Lung (tissue), 12 donors: ENCODE data around the gene F11R. TPM values are rescaled to one million over a fixed set of nuclear protein-coding genes. Genes with fewer than 3 reads are reported as not detected.
A peak's percentile ranks its signal among the peaks of the same experiment; 100 is the strongest.
"Not testable (repeated sequence)": the region's sequence is repeated elsewhere in the genome, so short reads cannot be mapped to it uniquely, and the experiment has no call there.

Experiments used
- ATAC-seq: fragments of 200-7000 bp; cut with Tn5 transposase; one replicate; pipeline ENCODE4 v1.9.1; 2020; ENCODE audit warnings: moderate number of reproducible peaks; ENCODE audit not compliant: insufficient read depth, low FRiP score
- DNase-seq, 3 donors: peaks; one replicate each; pipeline ENCODE4 v3.0.0-alpha.2; 2013 to 2017
- H3K27ac ChIP-seq, 2 donors: one replicate each; pipeline ENCODE4 v1.5.1; 2013; ENCODE audit warnings: mild to moderate bottlenecking in 2 of 2, moderate library complexity in 2 of 2, control low read depth in 1 of 2, inconsistent platforms in 1 of 2, low read depth in 1 of 2, low read length in 1 of 2
- H3K27me3 ChIP-seq, 3 donors: one replicate each; pipeline ENCODE4 v1.5.1; 2013; ENCODE audit warnings: low read length in 2 of 3; ENCODE audit not compliant: control insufficient read depth in 3 of 3, insufficient read depth in 3 of 3
- H3K36me3 ChIP-seq, 4 donors: one replicate each; pipeline ENCODE4 v1.5.1; 2013; ENCODE audit warnings: low read length in 4 of 4, mild to moderate bottlenecking in 1 of 4, moderate library complexity in 1 of 4; ENCODE audit not compliant: control insufficient read depth in 4 of 4, insufficient read depth in 4 of 4
- H3K4me1 ChIP-seq, 5 donors: one replicate each; pipeline ENCODE4 v1.5.1; 2013; ENCODE audit warnings: low read length in 5 of 5, mild to moderate bottlenecking in 2 of 5, moderate library complexity in 1 of 5; ENCODE audit not compliant: control insufficient read depth in 5 of 5, insufficient read depth in 5 of 5
- H3K4me3 ChIP-seq: one replicate; pipeline ENCODE4 v1.5.1; 2013; ENCODE audit warnings: mild to moderate bottlenecking, control low read depth, moderate library complexity
- H3K9ac ChIP-seq, 2 donors: one replicate each; pipeline ENCODE4 v1.5.1; 2013; ENCODE audit warnings: low read length in 2 of 2, control low read depth in 1 of 2; ENCODE audit not compliant: insufficient read depth in 1 of 2
- H3K9me3 ChIP-seq, 4 donors: one replicate each; pipeline ENCODE4 v1.5.1; 2013; ENCODE audit warnings: low read length in 3 of 4, mild to moderate bottlenecking in 1 of 4, moderate library complexity in 1 of 4; ENCODE audit not compliant: control insufficient read depth in 4 of 4, insufficient read depth in 3 of 4
- WGBS, 2 donors: extraction: QIAGEN DNeasy Blood & Tissue Kit; methylation state at CpG; one replicate each; pipeline ENCODE4 v1.1.7; 2013; 5-methylcytosine and 5-hydroxymethylcytosine counted together
- polyA plus RNA-seq, 2 donors: library from polyadenylated mRNA; stranded (reverse); fragments of 200-250 nt; gene quantifications; one replicate each; pipeline ENCODE4 v1.2.1, GENCODE V29; 2013
- total RNA-seq, 2 donors: library from RNA; depleted of rRNA in 1 of 2; stranded (reverse); fragments of >200 nt in 1 of 2; gene quantifications; one replicate each; pipeline ENCODE4 v1.2.1, GENCODE V29; 2014 to 2021
- TF ChIP-seq, protein P1 (sequence below): IDR thresholded peaks from 2 replicates; pipeline ENCODE4 v1.5.1; 2012; ENCODE audit warnings: mild to moderate bottlenecking; ENCODE audit errors: control extremely low read depth, extremely low read depth
- donor health status: control.
- donor health status: control.
- donor health status: Bipolar disorder and iron deficiency.
- donor health status: healthy.
- donor health status: DM: yes; HTN: yes; CAD: no.

The F11R gene
- total and polyA plus RNA-seq, 4 donors = 91.7 to 201 (median 140) TPM

DNA sequence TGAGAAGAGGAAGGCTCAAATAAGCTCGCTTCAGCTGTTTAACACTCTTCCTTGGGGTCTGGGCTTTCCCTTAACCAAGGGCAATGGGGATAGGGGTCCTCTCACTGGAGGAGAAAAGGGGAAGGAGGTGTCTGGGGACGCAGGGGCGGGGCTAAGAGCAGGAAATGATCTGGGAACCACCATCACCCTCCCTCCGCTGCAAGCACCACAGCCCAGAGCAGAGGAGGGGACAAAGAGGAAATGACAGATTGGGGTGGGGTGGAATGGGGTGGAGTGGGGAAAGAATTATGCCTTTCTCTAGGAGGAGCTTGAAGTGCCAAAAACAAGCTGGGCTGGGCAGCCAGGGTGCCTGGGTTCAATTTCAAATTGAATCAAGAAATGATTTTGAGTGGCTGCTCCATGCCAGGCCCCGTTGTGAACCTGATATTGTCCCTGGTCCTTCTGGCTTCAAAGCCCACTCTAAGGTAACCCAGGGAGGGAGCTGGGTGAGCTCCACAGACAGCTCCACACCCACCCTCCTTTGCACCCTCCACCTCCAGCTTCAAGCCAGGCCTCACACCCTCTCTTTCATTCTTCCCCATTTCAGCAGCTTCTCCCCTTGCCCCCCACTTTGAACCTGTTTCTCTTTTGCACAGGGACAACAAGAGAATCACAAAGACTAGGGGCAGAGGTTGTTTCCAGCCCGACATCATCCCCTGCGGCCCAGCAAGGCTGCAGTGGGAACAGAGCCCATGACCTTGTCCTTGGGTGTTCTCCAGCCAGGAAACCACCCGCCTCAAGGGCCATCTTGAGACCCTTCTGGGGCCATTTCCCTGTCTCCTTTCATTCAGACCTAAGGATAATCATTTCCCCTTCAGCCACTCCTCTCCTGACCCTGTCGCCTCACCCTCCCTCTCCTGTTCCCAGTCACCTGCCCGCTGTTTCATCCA lies 47.6 kb upstream of the F11R start:
- ATAC-seq (peak; percentile 78), DNase-seq (peak in 1 of 3 donors; percentile 25)
- H3K9ac ChIP-seq = no peak overlapping the region
- TF ChIP-seq, protein P1, sequence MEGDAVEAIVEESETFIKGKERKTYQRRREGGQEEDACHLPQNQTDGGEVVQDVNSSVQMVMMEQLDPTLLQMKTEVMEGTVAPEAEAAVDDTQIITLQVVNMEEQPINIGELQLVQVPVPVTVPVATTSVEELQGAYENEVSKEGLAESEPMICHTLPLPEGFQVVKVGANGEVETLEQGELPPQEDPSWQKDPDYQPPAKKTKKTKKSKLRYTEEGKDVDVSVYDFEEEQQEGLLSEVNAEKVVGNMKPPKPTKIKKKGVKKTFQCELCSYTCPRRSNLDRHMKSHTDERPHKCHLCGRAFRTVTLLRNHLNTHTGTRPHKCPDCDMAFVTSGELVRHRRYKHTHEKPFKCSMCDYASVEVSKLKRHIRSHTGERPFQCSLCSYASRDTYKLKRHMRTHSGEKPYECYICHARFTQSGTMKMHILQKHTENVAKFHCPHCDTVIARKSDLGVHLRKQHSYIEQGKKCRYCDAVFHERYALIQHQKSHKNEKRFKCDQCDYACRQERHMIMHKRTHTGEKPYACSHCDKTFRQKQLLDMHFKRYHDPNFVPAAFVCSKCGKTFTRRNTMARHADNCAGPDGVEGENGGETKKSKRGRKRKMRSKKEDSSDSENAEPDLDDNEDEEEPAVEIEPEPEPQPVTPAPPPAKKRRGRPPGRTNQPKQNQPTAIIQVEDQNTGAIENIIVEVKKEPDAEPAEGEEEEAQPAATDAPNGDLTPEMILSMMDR = no peak
- H3K4me1 ChIP-seq = peaks cover 0 to 2% (median 0%) of the 10 kb centered on the region in 5 donors
- 21 to 39% methylated on average over 10 of the region's 10 CpGs for WGBS, 2 donors
- H3K27ac ChIP-seq = peak overlapping the region in 1 of 2 donors; percentile 89
- H3K36me3 ChIP-seq = no peaks in the 10 kb centered on the region
- no peaks in the 10 kb centered on the region for H3K9me3 ChIP-seq
- peaks cover 0 to 4% (median 0%) of the 10 kb centered on the region in 3 donors for H3K27me3 ChIP-seq
- H3K4me3 ChIP-seq = peak overlapping the region; percentile 37

DNA sequence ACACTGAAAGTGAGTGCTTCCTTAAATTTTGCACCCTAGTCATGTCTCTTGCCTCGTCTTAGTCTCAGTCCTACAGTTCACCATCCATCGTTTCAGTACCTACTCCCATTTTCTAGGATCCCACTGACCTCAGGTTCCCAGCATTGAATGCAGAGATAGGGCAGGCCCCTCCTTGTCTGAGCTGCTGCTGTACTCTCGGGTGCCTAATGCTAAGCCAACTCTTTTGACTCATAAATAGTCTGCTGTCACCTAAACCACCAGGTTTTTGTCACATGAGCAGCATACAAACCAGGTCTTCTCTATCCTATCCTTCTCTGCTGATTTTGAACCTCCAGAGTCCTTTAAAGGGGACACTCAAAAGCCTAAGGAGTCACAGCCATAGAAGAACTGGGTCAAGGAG lies 45.7 kb upstream of the F11R start:
- Histone ChIP-seq H3K4me1 (peaks cover 0 to 2% (median 0%) of the 10 kb centered on the region in 5 donors), H3K27ac (no peak overlapping the region), H3K9ac (no peak overlapping the region), H3K9me3 (no peaks in the 10 kb centered on the region), H3K36me3 (no peaks in the 10 kb centered on the region), H3K4me3 (no peak overlapping the region), H3K27me3 (peaks cover 0 to 4% (median 3%) of the 10 kb centered on the region in 3 donors)
- DNase-seq (no peak), ATAC-seq (no peak)
- TF ChIP-seq, protein P1 = no peak
- 70 to 75% methylated on average over 3 of the region's 3 CpGs for WGBS, 2 donors

DNA sequence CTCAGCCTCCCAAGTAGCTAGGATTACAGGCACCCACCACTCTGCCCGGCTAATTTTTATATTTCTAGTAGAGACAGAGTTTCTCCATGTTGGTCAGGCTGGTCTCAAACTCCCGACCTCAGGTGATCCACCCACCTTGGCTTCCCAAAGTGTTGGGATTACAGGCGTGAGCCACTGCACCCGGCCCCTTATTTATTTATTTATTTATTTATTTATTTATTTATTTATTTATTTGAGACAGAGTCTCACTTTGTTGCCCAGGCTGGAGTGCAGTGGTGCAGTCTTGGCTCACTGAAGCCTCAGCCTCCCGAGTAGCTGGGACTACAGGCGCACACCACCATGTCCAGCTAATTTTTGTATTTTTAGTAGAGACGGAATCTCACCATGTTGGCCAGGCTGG lies 44.7 kb upstream of the F11R start:
- not testable (repeated sequence) for H3K27me3 ChIP-seq, H3K4me3 ChIP-seq, DNase-seq, H3K27ac ChIP-seq, H3K9ac ChIP-seq, ATAC-seq, H3K4me1 ChIP-seq, H3K36me3 ChIP-seq, H3K9me3 ChIP-seq
- 95% methylated on average over 7 of the region's 7 CpGs for WGBS, 2 donors

DNA sequence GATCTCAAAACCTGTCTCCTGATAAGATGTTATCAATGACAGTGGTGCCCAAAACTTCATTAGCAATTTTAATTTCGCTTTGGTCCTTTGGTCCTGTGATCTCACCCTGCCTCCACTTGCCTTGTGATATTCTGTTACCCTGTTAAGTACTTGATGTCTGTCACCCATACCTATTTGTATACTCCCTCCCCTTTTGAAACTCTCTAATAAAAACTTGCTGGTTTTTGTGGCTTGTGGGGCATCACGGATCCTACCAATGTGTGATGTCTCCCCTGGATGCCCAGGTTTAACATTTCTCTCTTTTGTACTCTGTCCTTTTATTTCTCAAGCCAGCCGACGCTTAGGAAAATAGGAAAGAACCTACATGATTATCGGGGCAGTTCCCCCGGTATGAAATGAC lies 43.0 kb upstream of the F11R start:
- not testable (repeated sequence) for H3K9ac ChIP-seq, H3K9me3 ChIP-seq, H3K36me3 ChIP-seq, H3K27ac ChIP-seq, H3K27me3 ChIP-seq, ATAC-seq, H3K4me3 ChIP-seq, H3K4me1 ChIP-seq, DNase-seq
- 71 to 84% methylated on average over 6 of the region's 6 CpGs for WGBS, 2 donors
